ENCODE results near the gene KCNK6.

The KCNK6 gene

DNA sequence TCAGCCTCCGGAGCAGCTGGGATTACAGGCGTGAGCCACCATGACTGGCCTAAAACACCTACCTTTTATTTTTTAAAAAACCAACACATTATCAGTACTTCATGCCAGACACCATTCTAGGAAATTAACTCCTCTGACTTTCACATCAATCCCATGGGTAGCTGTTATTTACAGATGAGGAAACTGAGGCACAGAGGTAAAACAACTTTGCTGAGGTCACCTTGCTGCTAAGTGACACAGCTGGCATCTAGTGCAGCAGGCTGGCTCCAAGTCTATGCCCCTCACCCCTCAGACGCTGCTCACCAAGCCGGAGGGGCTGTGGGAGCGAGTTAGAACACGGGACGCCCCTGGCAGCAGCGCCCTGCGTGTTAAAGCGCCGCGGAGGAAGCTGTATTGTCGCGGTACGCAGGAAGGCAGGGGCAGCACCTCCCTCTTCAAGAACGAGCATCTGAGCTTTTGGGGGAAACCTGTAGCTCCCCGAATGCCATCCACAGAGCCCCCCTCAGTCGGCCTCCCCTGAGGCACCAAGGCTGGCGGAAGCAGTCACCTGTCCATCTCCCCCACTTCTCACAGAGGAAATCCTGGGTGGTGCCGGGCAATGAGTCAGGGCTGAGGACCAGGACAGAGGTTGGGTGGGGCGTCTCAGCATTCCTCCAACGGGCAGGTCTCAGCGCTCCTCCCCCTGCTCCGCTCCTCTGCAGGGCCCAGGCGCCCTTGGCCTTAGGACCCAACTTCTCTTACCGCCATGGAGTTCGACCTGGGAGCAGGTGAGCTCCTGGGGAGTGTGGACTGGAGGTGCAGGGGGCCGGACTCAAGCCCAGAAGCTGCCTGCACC, 15.9 kb upstream of the KCNK6 start, which contains the start of gene C19orf33:
Gene C19orf33, plus strand, starts transcription at position 735 of the 835 bp plus-strand sequence. Its CDS starts 11 bp downstream, at position 746.
- no peak within 1 kb of the TSS for H3K4me3 ChIP-seq (ENCODE audit: low read depth, low read length)
- peak within 1 kb of the TSS; percentile 22 for H3K27ac ChIP-seq
- H3K36me3 ChIP-seq: peaks cover 16% of the 10 kb centered on the region
- H3K27me3 ChIP-seq (ENCODE audit: insufficient read depth, low read depth, severe bottlenecking): no peaks in the 10 kb centered on the region
- no peak for DNase-seq
- no peak for TF ChIP-seq CTCF (IDR thresholded peaks at IDR 0.05; ENCODE audit: low read depth, low read length)
- H3K9me3 ChIP-seq (ENCODE audit: severe bottlenecking): no peaks in the 10 kb centered on the region

GRCh38 chr19:38304352-38304865, 15.2 kb upstream of the KCNK6 start:
- no peak for DNase-seq
- H3K4me3 ChIP-seq (ENCODE audit: low read depth, low read length): no peak overlapping the region
- H3K9me3 ChIP-seq (ENCODE audit: severe bottlenecking): no peaks in the 10 kb centered on the region
- TF ChIP-seq CTCF (IDR thresholded peaks at IDR 0.05; ENCODE audit: low read depth, low read length): no peak
- peaks cover 16% of the 10 kb centered on the region for H3K36me3 ChIP-seq
- H3K27ac ChIP-seq: peak overlapping the region; percentile 22
- no peaks in the 10 kb centered on the region for H3K27me3 ChIP-seq (ENCODE audit: insufficient read depth, low read depth, severe bottlenecking)

- TF ChIP-seq CTCF (IDR thresholded peaks at IDR 0.05; ENCODE audit: low read depth, low read length): no peak
- DNase-seq: peak; percentile 82
- no peaks in the 10 kb centered on the region for H3K27me3 ChIP-seq (ENCODE audit: insufficient read depth, low read depth, severe bottlenecking)
- H3K4me3 ChIP-seq (ENCODE audit: low read depth, low read length): no peak overlapping the region
- peak overlapping the region; percentile 50 for H3K27ac ChIP-seq
- peaks cover 16% of the 10 kb centered on the region for H3K36me3 ChIP-seq
- no peaks in the 10 kb centered on the region for H3K9me3 ChIP-seq (ENCODE audit: severe bottlenecking)
These were observed 14.7 kb upstream of the KCNK6 start for GRCh38 chr19:38304866-38305429.

DNA sequence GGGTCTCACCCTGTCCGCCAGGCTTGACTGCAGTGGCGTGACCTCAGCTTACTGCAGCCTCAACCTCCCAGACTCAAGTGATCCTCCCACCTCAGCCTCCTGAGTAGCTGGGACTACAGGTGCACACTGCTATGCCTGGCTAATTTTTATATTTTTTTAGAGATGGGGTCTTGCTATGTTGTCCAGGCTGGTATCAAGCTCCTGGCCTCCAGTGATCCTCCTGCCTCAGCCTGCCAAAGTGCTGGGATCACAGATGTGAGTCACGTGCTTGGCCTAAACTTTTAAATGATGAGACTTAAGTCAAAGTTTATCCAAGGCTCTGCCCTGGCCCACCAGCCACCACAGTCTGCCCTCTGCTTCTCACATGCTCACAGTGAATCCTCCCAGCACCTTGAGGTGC, 13.4 kb upstream of the KCNK6 start:
- H3K4me3 ChIP-seq (ENCODE audit: low read depth, low read length): no peak overlapping the region
- no peak for TF ChIP-seq CTCF (IDR thresholded peaks at IDR 0.05; ENCODE audit: low read depth, low read length)
- DNase-seq: no peak
- H3K27me3 ChIP-seq (ENCODE audit: insufficient read depth, low read depth, severe bottlenecking): no peaks in the 10 kb centered on the region
- no peaks in the 10 kb centered on the region for H3K9me3 ChIP-seq (ENCODE audit: severe bottlenecking)
- no peak overlapping the region for H3K27ac ChIP-seq
- H3K36me3 ChIP-seq: peaks cover 16% of the 10 kb centered on the region

- no peak for TF ChIP-seq CTCF (IDR thresholded peaks at IDR 0.05; ENCODE audit: low read depth, low read length)
- DNase-seq: no peak
- Histone ChIP-seq H3K27me3 (ENCODE audit: insufficient read depth, low read depth, severe bottlenecking) (no peaks in the 10 kb centered on the region), H3K4me3 (ENCODE audit: low read depth, low read length) (no peak overlapping the region), H3K9me3 (ENCODE audit: severe bottlenecking) (no peaks in the 10 kb centered on the region), H3K36me3 (peaks cover 16% of the 10 kb centered on the region), H3K27ac (no peak overlapping the region)
These were observed 12.6 kb upstream of the KCNK6 start for GRCh38 chr19:38307076-38307475.

Measured in WERI-Rb-1 (cell line).